Keratinocyte (primary cell): Measurements from ENCODE around the gene SEPHS2.

Experiments used
- CTCF ChIP-seq, 3 experiments: IDR thresholded peaks in 1 of 3; conservative IDR thresholded peaks in 1 of 3; optimal IDR thresholded peaks in 1 of 3; 2 replicates in 2 of 3; 3 replicates in 1 of 3; pipeline versions ENCODE3 to v1.5.1; 2011; ENCODE audit warnings: low read length in 3 of 3, mild to moderate bottlenecking in 3 of 3, moderate library complexity in 2 of 3, control low read depth in 1 of 3, inconsistent platforms in 1 of 3; ENCODE audit not compliant: insufficient read depth in 2 of 3; ENCODE audit errors: extremely low read depth in 1 of 3
- EZH2 ChIP-seq: IDR thresholded peaks from one replicate; pipeline ENCODE4 v1.6.1; 2012; ENCODE audit warnings: inconsistent platforms, mild to moderate bottlenecking, low read length, moderate library complexity

GRCh38 chr16:30439720-30440348 is 5.8 kb downstream of the SEPHS2 start:
- TF ChIP-seq CTCF (optimal IDR thresholded peaks at IDR 0.05 in 1 of 3, IDR thresholded peaks at IDR 0.05 in 1 of 3, conservative IDR thresholded peaks at IDR 0.05 in 1 of 3; ENCODE audit: extremely low read depth in 1 of 3, insufficient read depth in 2 of 3, low read length in 3 of 3) (no peak), EZH2 (no peak)
